ENCODE data around the gene YY1AP1. TPM values are rescaled to one million over a fixed set of nuclear protein-coding genes. Genes with fewer than 3 reads are reported as not detected.

The YY1AP1 gene
- total and polyA plus RNA-seq, 10 of the 15 experiments (the other 5 are each of a cell fraction or from before 2014, with no cell fraction given), result 13.2 to 118 (median 40.5) TPM

- TF ChIP-seq CUX1 (IDR thresholded peaks at IDR 0.05; ENCODE audit: insufficient replicate concordance, low read depth, low read length) (no peak), SREBF2 (IDR thresholded peaks at IDR 0.05; ENCODE audit: low read length) (no peak)
- TF ChIP-seq, protein P1, sequence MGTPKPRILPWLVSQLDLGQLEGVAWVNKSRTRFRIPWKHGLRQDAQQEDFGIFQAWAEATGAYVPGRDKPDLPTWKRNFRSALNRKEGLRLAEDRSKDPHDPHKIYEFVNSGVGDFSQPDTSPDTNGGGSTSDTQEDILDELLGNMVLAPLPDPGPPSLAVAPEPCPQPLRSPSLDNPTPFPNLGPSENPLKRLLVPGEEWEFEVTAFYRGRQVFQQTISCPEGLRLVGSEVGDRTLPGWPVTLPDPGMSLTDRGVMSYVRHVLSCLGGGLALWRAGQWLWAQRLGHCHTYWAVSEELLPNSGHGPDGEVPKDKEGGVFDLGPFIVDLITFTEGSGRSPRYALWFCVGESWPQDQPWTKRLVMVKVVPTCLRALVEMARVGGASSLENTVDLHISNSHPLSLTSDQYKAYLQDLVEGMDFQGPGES (IDR thresholded peaks at IDR 0.05), result no peak
- TF ChIP-seq, protein P2, sequence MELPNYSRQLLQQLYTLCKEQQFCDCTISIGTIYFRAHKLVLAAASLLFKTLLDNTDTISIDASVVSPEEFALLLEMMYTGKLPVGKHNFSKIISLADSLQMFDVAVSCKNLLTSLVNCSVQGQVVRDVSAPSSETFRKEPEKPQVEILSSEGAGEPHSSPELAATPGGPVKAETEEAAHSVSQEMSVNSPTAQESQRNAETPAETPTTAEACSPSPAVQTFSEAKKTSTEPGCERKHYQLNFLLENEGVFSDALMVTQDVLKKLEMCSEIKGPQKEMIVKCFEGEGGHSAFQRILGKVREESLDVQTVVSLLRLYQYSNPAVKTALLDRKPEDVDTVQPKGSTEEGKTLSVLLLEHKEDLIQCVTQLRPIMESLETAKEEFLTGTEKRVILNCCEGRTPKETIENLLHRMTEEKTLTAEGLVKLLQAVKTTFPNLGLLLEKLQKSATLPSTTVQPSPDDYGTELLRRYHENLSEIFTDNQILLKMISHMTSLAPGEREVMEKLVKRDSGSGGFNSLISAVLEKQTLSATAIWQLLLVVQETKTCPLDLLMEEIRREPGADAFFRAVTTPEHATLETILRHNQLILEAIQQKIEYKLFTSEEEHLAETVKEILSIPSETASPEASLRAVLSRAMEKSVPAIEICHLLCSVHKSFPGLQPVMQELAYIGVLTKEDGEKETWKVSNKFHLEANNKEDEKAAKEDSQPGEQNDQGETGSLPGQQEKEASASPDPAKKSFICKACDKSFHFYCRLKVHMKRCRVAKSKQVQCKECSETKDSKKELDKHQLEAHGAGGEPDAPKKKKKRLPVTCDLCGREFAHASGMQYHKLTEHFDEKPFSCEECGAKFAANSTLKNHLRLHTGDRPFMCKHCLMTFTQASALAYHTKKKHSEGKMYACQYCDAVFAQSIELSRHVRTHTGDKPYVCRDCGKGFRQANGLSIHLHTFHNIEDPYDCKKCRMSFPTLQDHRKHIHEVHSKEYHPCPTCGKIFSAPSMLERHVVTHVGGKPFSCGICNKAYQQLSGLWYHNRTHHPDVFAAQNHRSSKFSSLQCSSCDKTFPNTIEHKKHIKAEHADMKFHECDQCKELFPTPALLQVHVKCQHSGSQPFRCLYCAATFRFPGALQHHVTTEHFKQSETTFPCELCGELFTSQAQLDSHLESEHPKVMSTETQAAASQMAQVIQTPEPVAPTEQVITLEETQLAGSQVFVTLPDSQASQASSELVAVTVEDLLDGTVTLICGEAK (IDR thresholded peaks at IDR 0.05; ENCODE audit: borderline replicate concordance), result no peak
Observed at GRCh38 chr1:155640367-155640766, 48.2 kb downstream of the YY1AP1 start (continued).
